GM06990 (cell line): ENCODE data around the gene CEND1.

Experiments
- DNase-seq: peaks from one replicate; pipeline ENCODE4 v3.0.0-alpha.2; 2011; ENCODE audit not compliant: insufficient read length; ENCODE audit errors: extremely low read depth
- H3K27me3 ChIP-seq: replicated peaks from 2 replicates; pipeline ENCODE4 v1.6.0; 2011; ENCODE audit warnings: low read length; ENCODE audit not compliant: control insufficient read depth, insufficient read depth
- H3K36me3 ChIP-seq: 2 replicates; pipeline ENCODE4 v1.5.1; 2011; ENCODE audit warnings: low read length; ENCODE audit not compliant: control insufficient read depth, insufficient read depth
- H3K4me3 ChIP-seq: replicated peaks from 2 replicates; pipeline ENCODE4 v1.5.1; 2011; ENCODE audit warnings: low read depth, mild to moderate bottlenecking, control low read depth, low read length
- TF ChIP-seq, protein P1 (sequence below): IDR thresholded peaks from 2 replicates; pipeline ENCODE4 v1.5.1; 2011; ENCODE audit warnings: low read length, control low read depth, mild to moderate bottlenecking, inconsistent platforms; ENCODE audit not compliant: insufficient read depth, poor library complexity, severe bottlenecking

Gene CEND1

GRCh38 chr11:816433-816779 is 26.5 kb upstream of the CEND1 start:
- no peak overlapping the region for H3K4me3 ChIP-seq
- TF ChIP-seq, protein P1, sequence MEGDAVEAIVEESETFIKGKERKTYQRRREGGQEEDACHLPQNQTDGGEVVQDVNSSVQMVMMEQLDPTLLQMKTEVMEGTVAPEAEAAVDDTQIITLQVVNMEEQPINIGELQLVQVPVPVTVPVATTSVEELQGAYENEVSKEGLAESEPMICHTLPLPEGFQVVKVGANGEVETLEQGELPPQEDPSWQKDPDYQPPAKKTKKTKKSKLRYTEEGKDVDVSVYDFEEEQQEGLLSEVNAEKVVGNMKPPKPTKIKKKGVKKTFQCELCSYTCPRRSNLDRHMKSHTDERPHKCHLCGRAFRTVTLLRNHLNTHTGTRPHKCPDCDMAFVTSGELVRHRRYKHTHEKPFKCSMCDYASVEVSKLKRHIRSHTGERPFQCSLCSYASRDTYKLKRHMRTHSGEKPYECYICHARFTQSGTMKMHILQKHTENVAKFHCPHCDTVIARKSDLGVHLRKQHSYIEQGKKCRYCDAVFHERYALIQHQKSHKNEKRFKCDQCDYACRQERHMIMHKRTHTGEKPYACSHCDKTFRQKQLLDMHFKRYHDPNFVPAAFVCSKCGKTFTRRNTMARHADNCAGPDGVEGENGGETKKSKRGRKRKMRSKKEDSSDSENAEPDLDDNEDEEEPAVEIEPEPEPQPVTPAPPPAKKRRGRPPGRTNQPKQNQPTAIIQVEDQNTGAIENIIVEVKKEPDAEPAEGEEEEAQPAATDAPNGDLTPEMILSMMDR = no peak
- no peaks in the 10 kb centered on the region for H3K27me3 ChIP-seq
- DNase-seq = no peak
- peaks cover 30% of the 10 kb centered on the region for H3K36me3 ChIP-seq

- no peak for DNase-seq
- Histone ChIP-seq H3K27me3 (no peaks in the 10 kb centered on the region), H3K36me3 (peaks cover 31% of the 10 kb centered on the region), H3K4me3 (no peak overlapping the region)
- TF ChIP-seq, protein P1 = no peak
Measured at GRCh38 chr11:815675-816432, 26.0 kb upstream of the CEND1 start.

DNA sequence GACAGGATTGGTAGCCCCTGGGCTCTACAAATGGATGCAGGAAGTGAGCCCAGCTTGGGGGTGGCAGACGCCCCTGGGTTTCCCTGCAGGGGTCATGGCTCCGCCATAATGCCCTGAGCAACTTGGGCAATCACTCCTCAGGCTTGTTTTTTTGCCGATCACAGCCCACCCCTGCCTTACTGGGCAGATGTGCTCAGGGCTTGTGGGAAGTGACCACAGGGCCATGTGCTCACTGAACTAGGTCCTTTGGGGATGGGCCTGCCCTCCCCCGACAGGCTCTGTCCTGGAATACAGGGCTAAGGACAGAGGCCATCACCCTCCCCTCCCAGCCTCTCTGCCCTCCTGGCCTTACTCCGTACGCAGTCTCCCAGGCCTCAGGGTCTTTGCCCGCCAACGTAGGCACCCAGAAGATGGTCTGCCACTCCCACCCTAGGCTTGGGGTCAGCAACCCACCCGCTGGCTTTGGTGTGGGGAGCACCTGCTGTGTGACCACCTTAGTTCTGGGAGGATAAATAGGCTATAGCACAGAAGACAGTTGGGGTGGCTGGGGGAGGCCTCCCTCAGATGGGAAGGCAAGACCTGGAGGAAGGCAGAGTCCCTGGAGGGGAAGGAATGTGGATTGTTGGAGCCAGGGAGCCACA is 23.7 kb upstream of the CEND1 start:
- no peak for DNase-seq
- Histone ChIP-seq H3K27me3 (no peaks in the 10 kb centered on the region), H3K4me3 (no peak overlapping the region), H3K36me3 (peaks cover 31% of the 10 kb centered on the region)
- TF ChIP-seq, protein P1 = no peak

DNA sequence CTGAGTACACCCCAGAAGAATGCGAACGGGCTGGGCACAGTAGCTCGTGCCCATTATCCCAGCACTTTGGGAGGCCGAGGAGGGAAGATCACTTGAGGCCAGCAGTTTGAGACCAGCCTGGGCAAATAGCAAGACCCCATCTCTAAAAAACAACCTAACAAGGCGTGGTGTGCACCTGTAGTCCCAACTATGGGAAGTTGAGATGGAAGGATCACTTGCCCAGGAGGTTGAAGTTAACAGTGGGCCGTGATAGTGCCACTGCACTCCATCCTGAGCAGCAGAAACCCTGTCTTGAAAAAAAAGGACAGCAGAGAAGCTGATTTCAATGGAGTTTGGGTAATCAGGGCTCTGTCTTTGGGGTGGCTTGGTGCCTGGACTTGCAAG is 23.2 kb upstream of the CEND1 start:
- no peak overlapping the region for H3K4me3 ChIP-seq

GRCh38 chr11:812390-812789 is 22.5 kb upstream of the CEND1 start:
- TF ChIP-seq, protein P1 = no peak
- Histone ChIP-seq H3K36me3 (peaks cover 31% of the 10 kb centered on the region), H3K27me3 (no peaks in the 10 kb centered on the region), H3K4me3 (no peak overlapping the region)
- DNase-seq = no peak

More for the DNA sequence above, 23.2 kb upstream of the CEND1 start:
- Histone ChIP-seq H3K36me3 (peaks cover 31% of the 10 kb centered on the region), H3K27me3 (no peaks in the 10 kb centered on the region)
- DNase-seq = no peak
- TF ChIP-seq, protein P1 = no peak
